Keratinocyte (primary cell): ENCODE data around the gene RBM8A.

Experiments
- CTCF ChIP-seq, 3 experiments: IDR thresholded peaks in 1 of 3; conservative IDR thresholded peaks in 1 of 3; optimal IDR thresholded peaks in 1 of 3; 2 replicates in 2 of 3; 3 replicates in 1 of 3; pipeline versions ENCODE3 to v1.5.1; 2011; ENCODE audit warnings: low read length in 3 of 3, mild to moderate bottlenecking in 3 of 3, moderate library complexity in 2 of 3, control low read depth in 1 of 3, inconsistent platforms in 1 of 3; ENCODE audit not compliant: insufficient read depth in 2 of 3; ENCODE audit errors: extremely low read depth in 1 of 3
- EZH2 ChIP-seq: IDR thresholded peaks from one replicate; pipeline ENCODE4 v1.6.1; 2012; ENCODE audit warnings: inconsistent platforms, mild to moderate bottlenecking, low read length, moderate library complexity

DNA sequence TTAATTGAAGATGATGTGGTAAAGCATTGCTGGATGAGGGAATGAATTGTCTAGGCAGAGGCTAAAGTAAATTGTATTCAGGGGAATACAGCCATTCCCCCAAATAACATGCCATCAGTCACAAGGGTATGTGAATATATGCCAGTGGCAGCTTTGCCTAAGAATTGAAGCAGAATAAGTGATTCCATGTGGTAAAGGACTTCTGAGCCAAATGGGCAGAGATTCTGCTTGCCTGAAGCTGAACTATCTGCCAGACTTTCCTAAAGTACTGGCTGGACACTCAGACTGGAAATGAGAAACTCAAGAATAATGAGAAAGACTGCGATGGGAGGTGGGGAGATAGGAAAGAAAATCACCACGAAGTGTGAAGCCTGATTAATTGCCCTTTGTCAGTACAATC lies 28.2 kb upstream of the RBM8A start:
- no peak for TF ChIP-seq CTCF (optimal IDR thresholded peaks at IDR 0.05 in 1 of 3, IDR thresholded peaks at IDR 0.05 in 1 of 3, conservative IDR thresholded peaks at IDR 0.05 in 1 of 3; ENCODE audit: extremely low read depth in 1 of 3, insufficient read depth in 2 of 3, low read length in 3 of 3)
- TF ChIP-seq EZH2 = no peak
